Measurements from ENCODE around the gene ARHGAP20. TPM values are rescaled to one million over a fixed set of nuclear protein-coding genes. Genes with fewer than 3 reads are reported as not detected.
"Not testable (repeated sequence)": the region's sequence is repeated elsewhere in the genome, so short reads cannot be mapped to it uniquely, and the experiment has no call there.

The ARHGAP20 gene
- total and polyA plus RNA-seq, 7 donors: 0.29 to 5.9 (median 0.84) TPM

GRCh38 chr11:110631551-110631950 is 80.7 kb downstream of the ARHGAP20 start:
- no peak overlapping the region for H3K4me3 ChIP-seq
- no peak for TF ChIP-seq CTCF (IDR thresholded peaks at IDR 0.05)
- intact Hi-C loops (cut with DNase I): no loop called here
- no peak overlapping the region for H3K27ac ChIP-seq
- no peaks in the 10 kb centered on the region for H3K9me3 ChIP-seq
- H3K27me3 ChIP-seq (ENCODE audit: insufficient read depth in 3 of 3, low read length in 2 of 3): no peaks in the 10 kb centered on the region
- no peaks in the 10 kb centered on the region for H3K4me1 ChIP-seq
- no peaks in the 10 kb centered on the region for H3K36me3 ChIP-seq (ENCODE audit: insufficient read depth in 1 of 2, low read depth in 1 of 2)
- DNase-seq (no peak), ATAC-seq (no peak)

- Histone ChIP-seq H3K36me3 (ENCODE audit: insufficient read depth in 1 of 2, low read depth in 1 of 2) (no peaks in the 10 kb centered on the region), H3K4me1 (no peaks in the 10 kb centered on the region), H3K4me3 (no peak overlapping the region), H3K27ac (no peak overlapping the region), H3K9me3 (no peaks in the 10 kb centered on the region), H3K27me3 (ENCODE audit: insufficient read depth in 3 of 3, low read length in 2 of 3) (no peaks in the 10 kb centered on the region)
- DNase-seq (no peak), ATAC-seq (no peak)
- intact Hi-C loops (cut with DNase I): no loop called here
- 60 to 85% (median 61%) methylated on average over 4 of the region's 4 CpGs for WGBS, 3 donors
- TF ChIP-seq CTCF (IDR thresholded peaks at IDR 0.05): no peak
These were observed 82.6 kb downstream of the ARHGAP20 start for GRCh38 chr11:110629594-110629993.

GRCh38 chr11:110621826-110622225 is 90.4 kb downstream of the ARHGAP20 start:
- TF ChIP-seq CTCF (IDR thresholded peaks at IDR 0.05): no peak
- DNase-seq: no peak
- Histone ChIP-seq H3K27me3 (ENCODE audit: insufficient read depth in 3 of 3, low read length in 2 of 3) (no peaks in the 10 kb centered on the region), H3K36me3 (ENCODE audit: insufficient read depth in 1 of 2, low read depth in 1 of 2) (no peaks in the 10 kb centered on the region), H3K9me3 (no peaks in the 10 kb centered on the region), H3K4me1 (no peaks in the 10 kb centered on the region), H3K27ac (no peak overlapping the region), H3K4me3 (no peak overlapping the region)
- ATAC-seq: no peak
- intact Hi-C loops (cut with DNase I): no loop called here
- WGBS, 3 donors: 44 to 96% (median 45%) methylated on average over 2 of the region's 2 CpGs

GRCh38 chr11:110619366-110619765 is 92.9 kb downstream of the ARHGAP20 start:
- intact Hi-C loops (cut with DNase I): not testable (repeated sequence)

GRCh38 chr11:110614031-110614430 is 98.2 kb downstream of the ARHGAP20 start:
- ATAC-seq (no peak), DNase-seq (no peak)
- Histone ChIP-seq H3K27me3 (ENCODE audit: insufficient read depth in 3 of 3, low read length in 2 of 3) (no peaks in the 10 kb centered on the region), H3K4me1 (no peaks in the 10 kb centered on the region), H3K9me3 (no peaks in the 10 kb centered on the region), H3K36me3 (ENCODE audit: insufficient read depth in 1 of 2, low read depth in 1 of 2) (peaks cover 0 to 3% of the 10 kb centered on the region in 2 donors), H3K4me3 (no peak overlapping the region), H3K27ac (no peak overlapping the region)
- TF ChIP-seq CTCF (IDR thresholded peaks at IDR 0.05): no peak
- intact Hi-C loops (cut with DNase I): no loop called here
- WGBS, 3 donors: 56 to 72% (median 57%) methylated on average over 2 of the region's 2 CpGs

More at GRCh38 chr11:110619366-110619765, 92.9 kb downstream of the ARHGAP20 start:
- not testable (repeated sequence) for H3K27me3 ChIP-seq (ENCODE audit: insufficient read depth in 3 of 3, low read length in 2 of 3); H3K4me3 ChIP-seq; H3K36me3 ChIP-seq (ENCODE audit: insufficient read depth in 1 of 2, low read depth in 1 of 2); ATAC-seq; H3K27ac ChIP-seq; H3K9me3 ChIP-seq; DNase-seq; H3K4me1 ChIP-seq
- WGBS, 3 donors: 95 to 100% (median 98%) methylated on average over 1 of the region's 1 CpG
